Measurements from ENCODE around the gene IFT43. TPM values are rescaled to one million over a fixed set of nuclear protein-coding genes. Genes with fewer than 3 reads are reported as not detected.

Gene IFT43
- total RNA-seq, 1 experiment from 2014 or later, result 37.9 TPM

- Mint-ChIP-seq H3K4me1 (ENCODE audit: low read depth, unreplicated experiment) (no peaks in the 10 kb centered on the region), H3K36me3 (ENCODE audit: insufficient read depth, unreplicated experiment) (no peaks in the 10 kb centered on the region), H3K27ac (ENCODE audit: unreplicated experiment) (no peak overlapping the region), H3K27me3 (ENCODE audit: unreplicated experiment) (no peaks in the 10 kb centered on the region), H3K9me3 (ENCODE audit: low read depth, unreplicated experiment) (no peaks in the 10 kb centered on the region), H3K4me3 (ENCODE audit: low read depth, unreplicated experiment) (no peak overlapping the region)
- BruUV-seq (replicated peaks), result no TSS peak
- no peak for DNase-seq
- CTCF ChIA-PET, result no interaction called here
- no peak for TF ChIP-seq CTCF (IDR thresholded peaks at IDR 0.05; ENCODE audit: unreplicated experiment)
- intact Hi-C loops (cut with micrococcal nuclease; ENCODE audit: unreplicated experiment), result no loop called here
Observed at GRCh38 chr14:75946785-75947184, 38.8 kb upstream of the IFT43 start.

DNA sequence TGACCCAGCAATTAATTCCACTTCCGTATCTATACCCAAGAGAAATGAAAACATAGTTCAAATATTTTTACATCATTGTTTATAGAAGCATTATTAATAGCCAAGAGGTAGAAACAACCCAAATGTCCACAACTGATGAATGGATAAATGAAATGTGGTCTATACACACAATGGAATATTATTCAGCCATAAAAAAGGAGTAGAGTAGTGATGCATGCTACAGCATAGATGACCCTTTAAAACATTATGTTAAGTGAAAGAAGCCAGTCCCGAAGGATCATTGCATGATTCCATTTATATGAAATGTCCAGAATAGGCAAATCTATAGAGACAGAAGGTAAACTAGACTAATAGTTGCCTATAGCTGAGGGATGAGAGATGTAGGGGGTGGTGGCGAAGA lies 33.1 kb upstream of the IFT43 start:
- no peak for DNase-seq
- Mint-ChIP-seq H3K4me3 (ENCODE audit: low read depth, unreplicated experiment) (no peak overlapping the region), H3K4me1 (ENCODE audit: low read depth, unreplicated experiment) (no peaks in the 10 kb centered on the region), H3K27me3 (ENCODE audit: unreplicated experiment) (no peaks in the 10 kb centered on the region), H3K9me3 (ENCODE audit: low read depth, unreplicated experiment) (no peaks in the 10 kb centered on the region), H3K36me3 (ENCODE audit: insufficient read depth, unreplicated experiment) (no peaks in the 10 kb centered on the region), H3K27ac (ENCODE audit: unreplicated experiment) (no peak overlapping the region)
- BruUV-seq (replicated peaks), result no TSS peak
- no peak for TF ChIP-seq CTCF (IDR thresholded peaks at IDR 0.05; ENCODE audit: unreplicated experiment)
- CTCF ChIA-PET, result no interaction called here
- intact Hi-C loops (cut with micrococcal nuclease; ENCODE audit: unreplicated experiment), result no loop called here

DNA sequence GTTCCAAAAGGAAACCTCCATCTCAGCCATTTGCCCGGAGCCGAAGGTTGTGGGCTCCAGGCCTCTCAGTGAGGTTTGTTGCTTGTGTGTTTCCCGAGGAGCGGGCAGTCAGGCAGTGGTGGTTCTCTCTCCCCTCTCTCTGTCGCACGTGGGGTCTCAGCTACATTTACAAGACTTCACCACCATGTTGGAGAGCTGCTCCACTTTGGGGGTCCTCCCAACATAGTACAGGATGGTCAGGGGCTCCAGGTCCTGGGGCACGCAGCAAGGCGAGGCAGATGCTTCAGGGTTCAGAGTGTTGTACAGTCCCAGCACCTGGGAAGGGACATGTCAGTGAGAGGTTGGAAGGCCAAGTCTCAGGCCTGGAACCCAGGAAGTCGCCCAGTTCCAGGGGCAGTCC lies 26.5 kb upstream of the IFT43 start:
- no peak for TF ChIP-seq CTCF (IDR thresholded peaks at IDR 0.05; ENCODE audit: unreplicated experiment)
- H3K4me3 Mint-ChIP-seq (ENCODE audit: low read depth, unreplicated experiment), result no peak overlapping the region
- DNase-seq, result no peak
- no peaks in the 10 kb centered on the region for H3K9me3 Mint-ChIP-seq (ENCODE audit: low read depth, unreplicated experiment)
- no peaks in the 10 kb centered on the region for H3K27me3 Mint-ChIP-seq (ENCODE audit: unreplicated experiment)
- intact Hi-C loops (cut with micrococcal nuclease; ENCODE audit: unreplicated experiment), result no loop called here
- no TSS peak for BruUV-seq (replicated peaks)
- CTCF ChIA-PET, result no interaction called here
- no peaks in the 10 kb centered on the region for H3K36me3 Mint-ChIP-seq (ENCODE audit: insufficient read depth, unreplicated experiment)
- no peaks in the 10 kb centered on the region for H3K4me1 Mint-ChIP-seq (ENCODE audit: low read depth, unreplicated experiment)
- no peak overlapping the region for H3K27ac Mint-ChIP-seq (ENCODE audit: unreplicated experiment)

DNA sequence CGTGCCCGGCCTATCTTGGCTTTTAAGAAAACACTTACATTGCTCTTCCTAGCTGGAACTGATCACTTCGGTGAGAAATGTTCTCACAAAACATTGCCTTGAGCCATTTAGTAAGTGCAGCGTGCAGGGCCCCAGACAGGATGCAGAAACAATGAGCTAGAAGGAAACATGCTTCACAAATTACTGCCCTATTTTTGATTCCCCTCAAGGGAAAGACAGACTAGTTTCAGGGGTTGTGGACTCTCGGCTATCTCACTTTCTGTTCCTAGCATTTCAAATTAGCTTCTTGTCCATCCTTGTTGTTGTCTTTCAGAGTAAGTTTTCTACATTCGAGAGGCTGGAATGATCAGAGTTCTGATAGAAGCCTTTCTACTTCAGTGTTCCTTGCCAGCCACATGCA lies 25.3 kb upstream of the IFT43 start:
- no peaks in the 10 kb centered on the region for H3K9me3 Mint-ChIP-seq (ENCODE audit: low read depth, unreplicated experiment)
- BruUV-seq (replicated peaks), result no TSS peak

More for the DNA sequence above, 25.3 kb upstream of the IFT43 start:
- DNase-seq, result no peak
- no peaks in the 10 kb centered on the region for H3K27me3 Mint-ChIP-seq (ENCODE audit: unreplicated experiment)
- no peak overlapping the region for H3K4me3 Mint-ChIP-seq (ENCODE audit: low read depth, unreplicated experiment)
- CTCF ChIA-PET, result no interaction called here
- H3K27ac Mint-ChIP-seq (ENCODE audit: unreplicated experiment), result no peak overlapping the region
- intact Hi-C loops (cut with micrococcal nuclease; ENCODE audit: unreplicated experiment), result no loop called here
- H3K4me1 Mint-ChIP-seq (ENCODE audit: low read depth, unreplicated experiment), result no peaks in the 10 kb centered on the region
- no peaks in the 10 kb centered on the region for H3K36me3 Mint-ChIP-seq (ENCODE audit: insufficient read depth, unreplicated experiment)
- TF ChIP-seq CTCF (IDR thresholded peaks at IDR 0.05; ENCODE audit: unreplicated experiment), result no peak

All from Calu3 (cell line).